IPS DF 19.7 (cell line): ENCODE data around the gene GARIN5A.
"Not testable (repeated sequence)": the region's sequence is repeated elsewhere in the genome, so short reads cannot be mapped to it uniquely, and the experiment has no call there.

Experiments
- DNase-seq: peaks from one replicate; pipeline ENCODE4 v3.0.0-alpha.2; 2013; ENCODE audit warnings: low read depth, low spot score

The GARIN5A gene

DNA sequence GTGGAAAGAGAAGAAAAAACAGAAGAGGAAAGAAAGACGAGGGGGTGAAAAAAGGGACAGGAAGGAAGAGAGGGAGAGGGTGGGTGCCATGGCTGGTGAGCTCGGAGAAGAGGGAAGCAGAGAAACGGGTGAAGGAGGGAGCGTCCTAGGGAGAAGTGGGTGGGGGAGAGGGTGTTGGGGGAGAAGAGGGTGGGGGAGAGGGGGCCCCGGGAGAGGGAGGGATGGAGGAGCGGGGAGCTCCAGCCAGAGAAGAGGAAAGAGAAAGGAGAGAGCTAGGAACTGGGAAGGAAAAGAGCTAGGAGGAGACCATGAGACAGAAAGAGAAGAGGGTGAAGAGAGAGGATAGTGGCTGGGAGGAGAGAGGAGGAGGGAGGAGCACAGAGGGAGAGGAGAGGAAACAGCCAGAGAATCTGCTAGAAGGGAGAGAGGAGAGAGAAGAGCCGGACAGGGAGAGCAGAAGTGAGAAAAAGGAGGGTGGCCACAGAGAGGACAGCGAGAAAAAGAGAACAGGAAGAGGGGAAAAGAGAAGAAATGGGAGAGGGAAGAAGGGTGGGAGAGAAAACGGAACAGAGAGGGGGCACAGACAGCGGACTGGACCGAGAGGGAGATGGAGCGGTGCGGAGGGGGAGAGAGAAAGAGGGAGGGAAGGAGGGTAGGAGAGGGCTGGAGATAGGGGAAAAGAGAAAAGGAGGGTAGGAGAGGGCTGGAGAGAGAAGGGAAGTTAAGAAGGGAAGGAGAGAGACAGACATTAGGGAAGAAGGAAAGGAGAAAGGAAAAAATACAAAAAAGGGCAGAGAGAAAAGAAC is 11.9 kb upstream of the GARIN5A start:
- no peak for DNase-seq

DNA sequence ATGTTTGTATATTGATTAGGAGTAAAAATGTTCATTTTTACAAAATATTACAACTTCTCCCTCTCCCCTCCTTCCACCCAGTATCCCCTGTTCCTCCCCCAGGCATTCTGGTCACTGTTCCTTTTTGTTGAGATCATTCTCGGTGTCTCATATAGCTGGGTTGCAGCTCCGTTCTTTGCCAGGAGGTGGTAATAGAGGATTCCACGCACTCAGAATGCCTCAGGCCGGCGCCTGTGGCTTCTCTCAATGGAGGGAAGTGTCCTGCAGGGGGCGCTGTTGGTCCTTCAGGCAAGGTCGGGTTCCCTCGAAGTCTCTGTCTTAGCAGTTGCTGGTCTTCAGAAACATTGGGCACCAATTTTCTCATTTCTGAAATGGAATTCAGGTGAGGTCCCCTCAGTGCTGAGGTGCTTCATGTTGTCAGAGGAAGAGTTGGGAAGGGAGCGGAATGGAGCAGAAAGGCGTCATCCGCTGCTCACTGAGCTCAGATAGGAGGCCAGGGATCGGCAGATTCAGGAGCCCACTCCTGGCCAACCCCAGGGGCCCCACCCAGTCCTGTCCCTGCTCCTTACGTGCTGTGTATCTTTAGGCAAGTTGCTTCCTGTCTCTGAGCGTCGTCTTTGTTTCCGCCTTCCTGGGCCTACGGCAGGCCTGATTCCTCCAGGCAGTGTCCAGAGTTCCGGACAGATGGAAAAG is 10.3 kb upstream of the GARIN5A start:
- DNase-seq, result peak; percentile 67

DNA sequence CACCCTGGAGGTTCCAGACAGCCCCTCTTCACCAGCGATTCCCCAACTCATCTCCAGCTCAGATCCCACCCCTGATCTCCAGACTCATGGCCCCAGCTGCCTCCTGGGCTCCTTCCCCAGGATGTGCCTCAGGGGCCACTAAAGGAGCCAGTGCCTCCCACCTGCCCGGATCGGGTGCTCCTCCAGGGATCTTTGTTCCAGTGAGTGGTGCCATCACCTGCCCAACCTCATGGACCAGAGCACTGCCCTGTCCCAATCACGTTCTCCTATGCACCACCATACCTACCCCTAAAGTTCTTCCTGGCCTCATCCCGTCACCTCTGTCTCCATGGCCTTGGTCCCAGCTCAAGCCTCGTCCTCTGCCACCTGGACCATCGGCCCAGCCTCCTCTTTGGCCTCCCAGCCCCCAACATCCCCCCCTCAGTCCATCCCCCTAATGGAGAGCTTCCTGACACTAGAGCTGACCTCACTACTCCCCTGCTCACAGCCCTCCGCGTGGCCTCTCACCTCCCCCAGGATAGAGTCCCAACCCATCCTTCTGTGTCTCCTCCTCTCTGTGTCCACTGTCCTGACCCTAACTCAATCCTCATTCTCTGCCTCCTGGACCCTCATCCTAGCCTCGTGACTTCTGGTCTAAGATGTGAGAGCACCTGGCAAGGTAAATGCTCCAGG is 8.8 kb upstream of the GARIN5A start:
- no peak for DNase-seq

DNA sequence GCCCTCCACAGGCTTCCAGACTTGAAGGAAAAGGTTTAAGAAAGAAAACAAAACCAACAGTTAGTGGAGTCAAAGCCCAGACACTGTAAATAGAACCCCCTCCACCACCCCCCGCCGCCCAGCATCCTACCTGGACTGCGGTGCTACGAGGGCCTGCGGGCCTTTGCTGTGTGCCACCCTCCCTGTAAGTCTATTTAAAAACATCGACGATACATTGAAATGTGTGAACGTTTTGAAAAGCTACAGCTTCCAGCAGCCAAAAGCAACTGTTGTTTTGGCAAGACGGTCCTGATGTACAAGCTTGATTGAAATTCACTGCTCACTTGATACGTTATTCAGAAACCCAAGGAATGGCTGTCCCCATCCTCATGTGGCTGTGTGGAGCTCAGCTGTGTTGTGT is 6.3 kb upstream of the GARIN5A start:
- no peak for DNase-seq

DNA sequence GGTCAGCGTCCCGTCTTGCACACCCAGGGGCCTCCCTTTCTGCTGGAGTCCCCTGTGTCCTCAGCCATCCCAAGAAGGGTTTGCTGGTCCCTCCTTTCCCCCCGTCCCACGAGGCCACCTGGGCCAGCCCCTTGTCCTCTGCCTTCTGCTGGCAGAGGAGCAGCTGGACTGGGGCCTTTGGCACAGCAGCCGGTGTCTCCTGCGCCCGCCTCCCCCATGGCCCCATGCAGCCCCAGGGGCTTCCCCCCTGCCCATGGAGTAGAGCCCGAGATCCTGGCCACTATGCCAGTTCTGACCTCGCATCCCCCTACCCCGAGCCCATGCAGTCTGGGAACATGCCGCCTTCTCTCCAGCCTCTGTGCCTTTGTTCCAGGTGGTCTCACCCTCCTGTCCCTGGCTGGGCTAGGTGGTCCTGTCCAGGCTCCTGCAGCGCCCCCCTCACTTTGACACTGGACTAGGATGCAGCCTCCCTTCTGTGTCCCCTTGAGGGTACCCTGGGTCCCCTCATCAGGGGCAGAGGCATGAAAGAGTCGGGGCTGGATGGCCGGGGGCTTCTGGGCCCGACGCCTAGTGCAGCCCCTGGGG is 5.7 kb upstream of the GARIN5A start:
- DNase-seq, result no peak

DNA sequence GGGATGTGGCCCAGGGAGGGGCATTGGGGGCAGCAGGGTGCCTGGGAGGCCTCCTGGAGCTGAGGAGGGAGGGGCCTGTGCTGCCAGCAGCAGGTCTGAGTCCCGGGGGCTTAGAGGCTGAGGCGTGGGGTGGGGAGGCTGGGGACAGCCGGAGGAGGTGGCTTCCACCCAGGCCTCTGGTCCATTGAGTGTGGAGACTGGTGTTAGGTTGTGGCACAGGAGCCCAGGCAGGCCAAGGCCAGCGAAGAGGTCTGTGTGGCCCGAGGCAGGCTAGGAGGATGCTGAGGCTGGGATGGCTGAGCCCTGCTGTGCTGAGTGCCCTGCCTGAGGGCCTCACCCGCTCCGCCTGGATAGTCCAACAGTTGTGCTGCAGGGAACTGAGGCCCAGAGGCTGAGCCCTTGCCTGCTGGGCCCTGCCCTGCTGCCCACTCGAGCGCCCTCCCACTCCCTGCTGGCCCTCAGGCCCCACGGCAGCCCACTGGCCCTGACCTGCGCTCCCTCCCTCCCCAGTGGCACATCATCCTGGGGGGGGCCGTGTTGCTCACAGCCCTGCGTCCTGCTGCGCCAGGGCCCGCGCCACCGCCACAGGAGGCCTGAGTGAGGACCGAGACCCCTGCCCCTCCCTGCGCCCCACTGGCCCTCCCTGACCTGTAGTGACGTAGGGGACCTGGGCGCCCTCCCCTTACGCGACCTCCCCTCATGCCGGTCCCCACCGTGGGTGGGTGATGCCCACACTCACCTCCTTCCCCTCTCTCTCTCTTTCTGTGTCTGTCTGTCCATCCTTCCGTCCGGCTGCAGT is 4.9 kb upstream of the GARIN5A start:
- no peak for DNase-seq

DNA sequence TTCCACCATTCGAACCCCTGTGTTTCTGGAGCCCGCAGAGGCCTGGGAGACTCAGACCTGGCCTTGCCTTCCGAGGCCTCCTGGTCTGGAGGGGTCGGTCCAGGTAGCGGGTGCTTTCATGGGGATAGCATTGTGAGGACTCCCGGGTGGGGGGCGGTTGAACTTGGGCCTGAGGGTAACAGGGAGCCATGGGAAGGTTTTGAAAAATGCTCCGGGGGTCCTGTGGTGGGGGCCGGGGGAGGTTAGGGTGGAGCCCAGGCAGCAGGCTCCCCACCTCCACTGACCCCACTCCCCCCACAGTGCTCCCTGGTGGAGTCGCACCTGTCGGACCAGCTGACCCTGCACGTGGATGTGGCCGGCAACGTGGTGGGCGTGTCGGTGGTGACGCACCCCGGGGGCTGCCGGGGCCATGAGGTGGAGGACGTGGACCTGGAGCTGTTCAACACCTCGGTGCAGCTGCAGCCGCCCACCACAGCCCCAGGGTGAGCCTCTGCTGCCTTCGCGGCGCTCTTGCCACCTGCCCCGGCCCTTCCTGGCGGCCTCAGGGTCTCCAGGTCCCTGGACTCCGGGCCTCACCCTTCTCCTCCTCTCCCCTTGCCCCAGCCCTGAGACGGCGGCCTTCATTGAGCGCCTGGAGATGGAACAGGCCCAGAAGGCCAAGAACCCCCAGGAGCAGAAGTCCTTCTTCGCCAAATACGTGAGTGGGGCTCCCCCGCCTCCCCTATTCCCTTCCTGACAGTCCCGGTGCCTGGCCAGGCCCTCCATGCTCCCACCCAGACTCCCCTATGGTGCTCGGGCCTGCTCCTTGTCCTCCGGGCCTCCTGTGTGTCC is 3.8 kb upstream of the GARIN5A start:
- no peak for DNase-seq

DNA sequence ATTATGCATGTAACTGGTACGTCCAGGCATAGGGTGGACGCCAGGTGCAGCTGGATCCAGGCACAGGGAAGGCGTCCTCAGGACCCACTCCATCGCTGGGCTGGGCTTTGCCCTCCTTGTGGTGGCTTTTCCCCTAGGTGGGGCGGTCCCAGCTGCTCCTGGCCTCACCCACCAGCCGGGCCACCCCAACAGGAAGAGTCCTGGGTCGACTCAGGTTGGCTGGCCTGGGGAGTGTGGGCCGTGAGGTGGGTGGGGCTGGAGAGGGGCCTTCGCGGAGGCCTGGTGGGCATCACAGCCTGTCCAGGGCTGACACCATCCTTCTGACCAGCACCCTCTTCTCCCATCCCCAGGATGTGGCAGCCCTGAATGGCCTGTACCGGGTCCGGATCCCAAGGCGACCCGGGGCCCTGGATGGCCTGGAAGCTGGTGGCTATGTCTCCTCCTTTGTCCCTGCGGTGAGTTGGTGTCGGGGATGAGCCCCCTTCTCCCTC is 3.2 kb upstream of the GARIN5A start:
- no peak for DNase-seq

DNA sequence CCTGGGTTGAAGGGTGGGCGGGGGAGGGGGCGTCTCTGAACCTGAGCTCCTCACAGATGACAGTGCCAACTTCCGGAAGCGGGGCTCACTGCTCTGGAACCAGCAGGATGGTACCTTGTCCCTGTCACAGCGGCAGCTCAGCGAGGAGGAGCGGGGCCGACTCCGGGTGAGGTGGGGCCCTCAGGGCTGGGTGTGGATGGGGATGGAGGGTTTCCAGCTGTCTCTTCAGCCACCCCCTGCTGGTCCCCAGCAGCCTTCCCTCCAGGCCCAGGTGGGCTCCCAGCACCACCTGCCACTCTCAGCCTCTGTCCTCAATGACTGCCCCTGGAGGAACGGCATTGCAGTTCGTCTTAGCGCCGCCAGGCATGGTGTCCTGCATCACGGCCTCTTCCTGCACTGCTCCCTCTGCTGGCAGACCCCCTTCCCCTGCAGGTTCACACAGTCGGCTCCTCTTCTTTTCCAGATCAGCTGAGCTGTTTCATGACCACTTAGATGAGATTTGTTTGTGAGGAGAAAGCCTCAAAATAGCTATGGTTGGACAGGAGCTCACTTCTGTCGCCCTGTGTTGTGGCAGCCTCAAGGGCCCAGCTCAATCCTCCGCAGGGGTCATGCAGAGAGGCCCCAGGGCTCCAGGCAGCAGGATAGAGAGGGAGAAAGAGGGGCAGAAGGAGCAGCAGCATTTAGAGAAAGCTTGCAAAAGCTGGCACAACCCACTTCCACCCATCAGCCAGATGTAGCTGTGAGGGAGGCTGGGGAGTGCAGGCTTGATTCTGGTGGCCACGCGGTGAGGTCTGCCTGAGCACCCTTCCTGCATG is 2.5 kb upstream of the GARIN5A start:
- no peak for DNase-seq

DNA sequence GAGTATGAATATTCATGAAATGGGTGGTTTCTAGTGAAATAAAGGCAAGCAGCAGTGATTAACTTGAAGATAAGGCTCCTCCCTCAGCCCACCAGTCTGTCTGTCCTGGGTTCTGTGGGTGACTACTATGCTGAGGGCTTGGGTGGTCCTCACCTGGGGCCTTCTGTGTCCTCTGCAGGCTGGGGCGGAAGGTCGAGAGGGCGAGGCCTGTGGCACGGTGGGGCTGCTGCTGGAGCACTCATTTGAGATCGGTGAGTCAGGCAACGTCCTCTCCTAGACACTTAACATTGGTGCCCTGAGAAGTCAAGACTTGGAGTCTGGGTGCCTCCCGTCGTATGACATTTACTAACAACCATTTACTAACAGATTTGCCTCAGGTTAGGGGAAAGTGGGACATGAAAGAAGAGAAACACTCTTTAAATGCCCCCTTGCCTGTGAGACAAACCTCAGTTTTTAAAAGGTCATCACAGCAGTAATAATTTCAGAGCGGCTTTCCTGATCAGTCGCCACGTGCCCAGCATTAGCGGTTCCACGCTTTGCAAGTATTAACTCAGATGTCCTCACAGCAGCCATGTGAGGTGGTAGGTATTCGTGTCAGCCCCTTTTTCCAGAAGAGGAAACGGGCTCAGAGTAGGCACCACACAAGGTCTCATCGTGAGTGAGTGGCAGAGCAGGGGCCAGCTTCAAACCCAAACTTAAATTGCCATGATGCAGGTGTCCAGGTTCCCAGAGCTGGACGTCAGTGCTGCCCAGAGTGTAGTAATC is 1.3 kb upstream of the GARIN5A start:
- DNase-seq, result no peak

DNA sequence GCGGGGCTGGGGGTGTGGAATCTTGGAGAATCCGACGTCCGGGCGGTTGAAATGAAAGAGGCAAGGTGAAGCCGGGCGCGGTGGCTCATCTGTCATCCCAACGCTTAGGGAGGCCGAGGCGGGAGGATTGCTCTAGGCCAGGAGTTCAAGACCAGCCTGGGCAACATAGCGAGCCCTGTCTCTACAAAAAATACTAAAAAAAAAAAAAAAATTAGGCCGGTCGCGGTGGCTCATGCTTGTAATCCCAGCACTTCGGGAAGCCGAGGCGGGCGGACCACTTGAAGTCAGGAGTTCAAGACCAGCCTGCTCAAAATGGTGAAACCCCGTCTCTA is 225 bp upstream of the GARIN5A start:
- DNase-seq, result no peak

DNA sequence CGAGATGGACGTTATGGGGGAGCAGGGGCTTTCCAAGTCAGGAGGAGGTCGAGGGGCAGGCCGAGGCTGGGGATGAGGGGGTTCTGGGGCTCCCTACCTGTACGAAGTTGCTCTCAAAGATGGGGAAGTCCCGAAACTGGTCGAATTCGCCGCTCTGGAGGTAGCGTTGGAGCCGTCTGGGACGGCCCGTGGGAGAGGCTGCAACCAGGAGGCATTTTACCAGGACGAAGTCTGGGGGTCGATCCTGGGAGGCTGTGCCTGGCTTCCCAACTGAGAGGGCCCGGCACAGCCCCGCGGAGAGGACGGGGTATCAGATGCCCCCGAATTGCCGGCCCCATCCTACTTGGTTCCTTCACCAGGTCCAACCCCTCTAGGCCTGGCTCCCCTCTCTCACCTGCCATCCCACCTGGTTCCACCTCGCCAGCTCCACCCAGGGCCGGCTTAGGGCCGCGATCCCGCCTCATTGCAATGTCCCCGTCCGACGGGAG is 868 bp downstream of the GARIN5A start:
- DNase-seq, result no peak

DNA sequence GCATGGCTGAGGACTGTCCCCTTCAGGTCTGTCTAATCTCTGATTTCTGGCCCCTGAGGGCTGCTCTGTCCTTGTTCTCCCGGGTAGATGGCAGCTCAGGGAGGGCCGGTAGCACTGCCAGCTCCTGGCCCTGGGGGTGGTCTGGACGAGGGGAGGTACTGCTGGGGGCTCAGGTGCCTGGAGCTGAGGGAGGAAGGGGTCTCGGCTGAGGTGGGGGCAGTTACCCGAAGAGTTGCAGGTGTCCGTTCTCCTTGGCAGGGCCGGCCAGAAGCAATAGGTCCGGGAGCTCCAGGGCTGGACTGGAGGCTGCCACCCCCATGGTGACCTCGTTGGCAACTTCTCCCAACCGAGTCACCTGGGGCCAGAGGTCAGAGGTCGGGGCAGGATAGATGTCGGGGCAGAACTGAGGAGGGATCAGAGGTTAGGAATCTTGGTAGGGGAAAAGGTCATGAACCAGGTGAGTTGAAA is 1.5 kb downstream of the GARIN5A start:
- DNase-seq, result no peak

DNA sequence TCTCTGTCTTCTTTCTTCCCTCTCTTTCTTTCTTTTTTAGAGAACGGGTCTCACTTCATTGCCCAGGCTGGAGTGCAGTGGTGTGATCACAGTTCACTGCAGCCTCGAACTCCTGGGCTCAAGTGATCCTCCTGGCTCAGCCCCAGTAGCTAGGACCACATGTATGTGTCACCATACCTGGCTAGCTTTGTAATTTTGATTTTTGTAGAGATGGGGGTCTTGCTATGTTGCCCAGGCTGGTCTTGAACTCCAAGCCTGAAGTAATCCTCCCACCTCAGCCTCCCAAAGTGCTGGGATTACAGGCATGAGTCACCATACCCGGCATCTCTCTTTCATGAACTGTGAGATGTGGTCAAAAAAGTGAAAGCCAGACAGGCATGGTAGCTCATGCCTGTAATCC is 3.3 kb downstream of the GARIN5A start:
- not testable (repeated sequence) for DNase-seq

DNA sequence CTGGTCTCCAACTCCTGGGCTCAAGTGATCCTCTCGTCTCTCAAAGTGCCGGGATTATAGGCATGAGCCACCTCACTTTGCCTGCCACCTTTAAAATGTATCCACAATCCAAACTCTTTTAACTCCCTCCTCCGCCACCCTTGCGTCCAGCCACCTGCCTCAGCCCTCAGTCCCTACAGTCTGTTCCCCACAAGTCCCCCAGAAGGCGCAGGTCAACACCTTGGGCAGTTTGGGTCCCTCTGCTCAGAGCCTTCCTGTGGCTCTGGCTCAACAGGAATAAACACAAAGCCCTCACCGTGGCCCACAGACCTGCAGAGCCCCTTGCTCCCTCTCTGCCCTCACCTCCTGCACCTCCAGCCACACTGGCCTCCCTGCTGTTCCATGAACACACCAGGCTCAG is 7.8 kb downstream of the GARIN5A start:
- no peak for DNase-seq

DNA sequence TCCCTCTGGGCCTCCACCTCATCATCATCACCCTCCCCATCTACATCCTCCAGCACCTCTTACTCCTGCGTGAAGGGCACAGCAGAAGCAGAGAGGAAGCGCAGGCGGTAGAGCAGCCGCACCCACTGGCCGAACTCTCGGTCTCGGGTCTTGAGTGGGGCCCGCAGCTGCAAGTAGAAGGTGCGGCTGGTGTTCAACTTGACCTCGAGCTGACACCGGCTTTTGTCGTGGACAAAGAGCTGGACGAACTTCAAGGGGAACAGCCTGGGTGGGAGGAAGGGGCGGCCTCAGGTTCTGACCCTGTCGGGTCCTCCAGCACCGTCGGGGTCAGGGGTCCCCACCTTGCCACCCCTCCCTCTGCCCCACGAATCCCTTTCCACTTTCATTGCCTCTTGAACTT is 9.1 kb downstream of the GARIN5A start:
- no peak for DNase-seq

DNA sequence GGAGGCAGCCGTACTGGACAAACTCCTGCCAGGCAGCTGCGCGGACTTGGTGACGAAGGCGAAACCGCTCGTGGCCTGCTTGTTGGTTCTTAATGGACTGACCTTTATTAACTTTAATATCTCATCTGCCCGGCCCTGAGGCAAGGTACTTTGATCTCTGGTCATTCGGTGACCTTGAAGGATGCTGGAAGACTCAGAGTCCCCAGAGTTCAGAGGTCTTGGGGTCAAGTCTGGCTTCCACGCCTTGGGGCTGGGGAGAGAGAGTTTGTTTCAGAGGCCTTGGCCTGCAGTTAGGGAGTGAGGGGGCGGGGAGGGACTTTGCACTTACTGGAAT is 10.0 kb downstream of the GARIN5A start:
- no peak for DNase-seq

DNA sequence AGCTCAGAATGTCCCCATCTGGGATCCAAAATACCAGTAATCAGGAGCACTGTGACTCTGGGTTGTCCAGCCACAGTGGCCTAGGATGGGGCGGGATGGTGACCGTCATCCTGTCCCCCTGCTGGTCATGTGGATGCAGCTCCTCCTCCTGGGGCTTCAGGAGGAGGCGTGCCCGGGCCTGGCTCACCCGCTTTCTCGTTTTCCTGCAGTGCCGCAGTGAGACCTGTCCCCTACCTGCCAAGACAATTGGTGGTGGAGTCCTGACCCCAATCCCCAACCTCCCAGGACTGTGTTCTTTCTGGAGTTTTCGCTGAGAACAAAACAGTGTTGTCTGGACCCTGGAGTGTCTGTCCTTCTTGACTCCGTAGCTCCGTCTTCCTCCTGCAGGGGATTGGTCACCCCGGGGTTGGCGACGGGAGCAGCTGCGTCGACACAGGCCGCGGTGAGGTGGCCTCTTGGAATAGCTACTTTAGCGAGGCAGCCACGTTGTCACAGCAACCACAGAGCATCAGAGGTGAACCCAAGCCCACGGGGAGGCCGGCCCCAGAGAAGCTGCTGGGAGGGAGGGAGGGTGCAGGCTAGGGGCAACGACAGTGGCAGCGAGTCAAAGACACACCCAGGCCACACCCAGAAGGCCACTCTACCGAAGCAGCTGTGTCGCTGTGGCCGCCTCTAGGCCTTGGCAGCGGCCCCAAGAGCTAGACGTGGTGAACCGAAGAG is 10.5 kb downstream of the GARIN5A start:
- peak; percentile 30 for DNase-seq
